CD4-positive, alpha-beta T cell treated with Interleukin-15 for 1 hour (primary cell): Measurements from ENCODE around the gene BAZ1B.
"Not testable (repeated sequence)": the region's sequence is repeated elsewhere in the genome, so short reads cannot be mapped to it uniquely, and the experiment has no call there.

ENCODE experiments used
- DNase-seq: peaks from one replicate; pipeline ENCODE4 v3.0.0-alpha.2; 2020

Gene BAZ1B

DNA sequence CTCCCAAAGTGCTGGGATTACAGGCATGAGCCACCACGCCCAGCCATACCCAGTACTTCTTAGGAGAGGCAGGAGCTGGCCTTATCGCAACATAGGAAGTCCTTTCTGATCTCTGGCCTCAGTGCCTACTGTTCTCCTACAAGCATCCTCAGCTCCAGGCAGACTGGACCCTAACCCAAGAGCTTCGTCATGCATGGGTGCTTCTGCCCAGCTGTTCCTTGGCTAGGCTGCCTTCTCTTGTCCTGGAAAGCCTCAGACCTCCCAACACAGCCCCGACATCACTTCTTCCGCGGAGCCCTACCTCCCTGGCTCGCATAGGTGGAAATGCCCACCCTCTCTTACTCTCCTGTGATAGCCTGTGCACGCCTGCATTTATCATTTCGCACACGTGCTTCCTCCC is 19.6 kb upstream of the BAZ1B start:
- DNase-seq = no peak

DNA sequence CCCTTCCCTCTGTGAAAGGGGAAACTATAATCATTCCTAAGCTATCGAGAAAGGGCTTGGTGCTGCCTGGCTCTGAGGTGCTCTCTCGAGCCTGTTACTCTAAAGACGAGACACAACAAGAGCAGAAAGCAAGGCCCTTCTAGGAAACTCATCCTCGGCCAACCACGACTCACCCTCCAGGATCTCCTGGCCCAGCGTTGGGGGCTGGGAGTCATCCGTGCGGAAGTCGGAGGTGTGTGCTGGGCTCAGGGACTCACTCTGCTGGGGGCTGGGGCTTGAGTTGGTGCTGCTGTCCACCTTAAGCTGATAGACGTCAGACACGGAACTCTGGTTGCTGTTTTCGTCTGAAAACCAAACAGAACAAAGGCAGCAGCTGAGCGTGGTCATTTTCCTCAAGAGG is 17.6 kb upstream of the BAZ1B start:
- no peak for DNase-seq

DNA sequence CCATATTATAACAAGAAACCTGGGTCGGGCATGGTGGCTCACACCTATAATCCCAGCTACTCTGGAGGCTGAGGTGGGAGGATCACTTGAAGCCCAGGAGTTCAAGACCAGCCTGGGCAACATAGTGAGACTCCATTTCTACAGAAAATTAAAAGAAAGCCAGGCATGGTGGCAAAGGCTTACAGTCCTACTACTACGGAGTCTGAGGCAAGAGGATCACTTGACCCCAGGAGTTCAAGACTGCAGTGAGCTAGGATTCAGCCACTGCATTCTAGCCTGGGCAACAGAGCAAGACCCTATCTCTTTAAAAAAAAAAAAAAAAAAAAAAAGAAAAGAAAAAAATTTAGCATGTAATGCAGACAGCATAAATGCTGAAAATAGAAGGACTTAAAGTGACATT is 16.4 kb upstream of the BAZ1B start:
- DNase-seq = not testable (repeated sequence)

DNA sequence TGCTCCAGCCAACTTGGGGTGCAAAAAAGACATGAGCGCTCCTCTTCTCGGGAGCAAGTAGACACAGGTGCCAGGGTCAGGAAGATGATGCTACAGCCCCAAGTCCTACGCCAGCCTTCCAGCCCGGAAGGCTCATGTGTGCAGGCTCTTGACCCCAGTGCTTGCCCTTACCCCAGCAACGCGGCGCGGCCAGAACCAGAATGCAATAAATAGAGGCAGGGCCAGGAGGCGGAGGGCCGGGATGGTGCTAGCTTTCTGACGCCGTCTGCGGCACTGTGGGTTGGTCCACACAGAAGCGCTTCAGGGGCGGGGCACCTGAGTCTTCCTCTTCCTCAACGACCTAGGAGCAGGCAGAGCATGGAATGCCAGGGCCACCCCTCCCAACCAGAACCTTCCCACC is 15.0 kb upstream of the BAZ1B start:
- DNase-seq = no peak

DNA sequence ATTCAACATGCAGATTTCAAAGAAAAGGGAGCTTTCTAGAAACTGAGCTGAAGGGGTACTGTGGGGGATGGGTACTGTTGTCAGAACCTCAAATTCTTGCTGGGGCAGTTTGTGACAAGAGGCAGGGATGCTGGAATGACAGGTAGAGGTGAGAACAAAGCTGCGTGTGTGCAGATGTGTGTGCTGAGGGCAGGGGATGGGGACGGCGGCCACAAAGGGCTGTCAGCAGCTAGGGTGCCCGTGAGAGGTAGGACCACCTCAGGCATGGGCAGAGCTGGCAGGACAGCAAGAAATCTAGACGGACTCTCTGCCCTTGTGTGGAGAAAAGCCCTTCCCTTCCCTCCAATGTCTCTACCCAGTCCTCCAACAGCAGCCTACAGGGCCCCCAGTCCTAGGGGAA is 14.4 kb upstream of the BAZ1B start:
- DNase-seq = no peak

DNA sequence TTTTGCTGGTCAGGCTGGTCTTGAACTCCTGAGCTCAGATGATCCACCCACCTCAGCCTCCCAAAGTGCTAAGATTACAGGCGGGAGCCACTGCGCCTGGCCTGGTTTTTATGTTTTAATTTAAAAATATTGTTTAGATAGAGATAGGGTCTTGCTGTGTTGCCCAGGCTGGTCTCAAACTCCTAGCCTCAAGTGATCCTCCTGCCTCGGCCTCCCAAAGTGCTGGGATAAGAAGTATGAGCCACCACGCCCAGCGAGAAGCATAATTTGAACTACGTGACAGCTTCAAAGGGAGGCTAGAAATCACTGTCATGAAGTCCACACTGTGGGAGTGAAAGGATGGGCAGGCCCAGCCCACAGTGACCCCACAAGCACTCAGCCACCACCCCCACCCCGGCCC is 13.8 kb upstream of the BAZ1B start:
- not testable (repeated sequence) for DNase-seq

DNA sequence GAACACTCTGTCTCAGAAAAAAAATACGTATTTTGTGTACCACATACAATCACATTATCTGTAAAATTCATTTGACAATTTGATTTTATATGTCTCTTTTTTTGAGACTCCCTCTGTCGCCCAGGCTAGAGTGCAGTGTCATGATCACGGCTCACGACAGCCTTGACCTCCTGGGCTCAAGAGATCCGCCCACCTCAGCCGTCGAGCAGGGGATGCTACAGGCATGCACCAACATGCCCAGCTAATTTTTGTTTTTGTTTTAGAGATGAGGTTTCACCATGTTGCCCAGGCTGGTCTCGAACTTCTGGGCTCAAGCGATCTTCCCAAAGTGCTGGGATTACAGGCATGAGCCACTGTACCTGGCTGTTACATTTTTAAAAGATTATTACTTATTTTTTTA is 11.6 kb upstream of the BAZ1B start:
- no peak for DNase-seq

DNA sequence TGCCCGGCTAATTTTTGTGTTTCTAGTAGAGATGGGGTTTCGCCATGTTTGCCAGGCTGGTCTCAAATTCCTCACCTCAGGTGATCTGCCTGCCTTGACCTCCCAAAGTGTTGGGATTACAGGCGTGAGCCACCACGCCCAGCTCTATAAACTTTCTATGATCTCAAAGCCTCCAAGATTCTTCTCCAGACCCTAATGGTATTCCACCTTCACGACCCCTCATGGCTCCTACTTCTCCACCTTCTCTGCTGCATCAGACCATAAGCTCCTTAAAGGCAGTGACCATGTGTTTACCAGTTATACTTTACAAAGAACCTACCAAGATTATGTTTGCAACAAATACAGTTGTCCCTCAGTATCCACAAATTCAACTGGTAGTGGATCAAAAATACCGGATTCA is 10.1 kb upstream of the BAZ1B start:
- DNase-seq = no peak

DNA sequence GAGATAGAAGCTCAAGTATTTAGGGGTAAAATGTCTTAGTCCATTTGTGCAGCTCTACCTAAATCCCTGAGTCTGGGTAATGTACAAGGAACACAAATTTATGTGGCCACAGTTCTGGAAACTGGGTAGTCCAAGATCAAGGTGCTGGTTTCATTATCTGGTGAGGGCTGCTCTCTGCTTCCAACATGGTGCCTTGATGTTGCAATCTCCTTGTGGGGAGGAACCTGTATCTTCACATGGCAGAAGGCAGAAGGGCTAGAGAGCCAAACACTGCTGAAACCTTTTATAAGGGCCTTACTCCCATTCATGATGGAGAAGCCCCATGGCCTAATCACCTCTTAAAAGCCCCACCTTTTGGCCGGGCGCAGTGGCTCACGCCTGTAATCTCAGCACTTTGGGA is 8.7 kb upstream of the BAZ1B start:
- no peak for DNase-seq

DNA sequence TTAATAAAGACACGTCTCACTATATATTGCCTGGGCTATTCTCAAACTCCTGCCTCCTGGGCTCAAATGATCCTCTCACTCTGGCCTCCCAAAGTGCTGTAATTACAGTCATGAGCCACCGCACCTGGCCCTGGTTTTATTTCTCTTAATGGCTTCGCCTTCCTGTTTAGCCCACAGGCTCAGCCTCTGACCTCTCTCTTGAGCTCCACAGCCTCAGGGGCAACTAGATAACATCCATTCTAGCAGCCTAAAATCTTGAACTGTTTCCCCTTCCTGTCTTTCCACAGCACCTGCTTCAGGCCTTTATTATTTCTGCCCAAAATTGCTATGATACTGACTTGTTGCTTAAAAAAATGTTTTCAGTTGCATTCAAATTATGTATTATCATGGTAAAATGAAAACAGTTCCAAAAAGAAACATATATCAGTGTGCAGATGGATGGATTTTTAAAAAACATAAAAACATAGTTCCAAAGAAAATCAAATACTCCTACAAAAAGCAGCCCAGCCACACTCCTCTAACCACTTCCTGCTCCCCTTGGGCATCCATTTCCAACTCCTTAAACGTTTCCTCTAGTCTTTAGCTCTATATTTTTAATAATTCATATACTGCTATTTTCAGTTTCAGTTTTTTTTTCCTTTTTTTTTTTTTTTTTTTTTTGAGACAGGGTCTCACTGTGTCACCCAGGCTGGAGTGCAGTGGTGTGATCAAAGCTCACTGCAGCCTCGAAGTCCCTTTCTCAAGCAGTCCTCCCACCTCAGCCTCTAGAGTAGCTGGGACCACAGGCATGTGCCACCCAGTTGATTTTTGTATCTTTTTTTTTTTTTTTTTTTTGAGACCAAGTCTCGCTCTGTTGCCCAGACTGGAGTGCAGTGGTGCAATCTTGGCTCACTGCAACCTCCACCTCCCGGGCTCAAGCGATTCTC is 5.1 kb upstream of the BAZ1B start:
- no peak for DNase-seq

DNA sequence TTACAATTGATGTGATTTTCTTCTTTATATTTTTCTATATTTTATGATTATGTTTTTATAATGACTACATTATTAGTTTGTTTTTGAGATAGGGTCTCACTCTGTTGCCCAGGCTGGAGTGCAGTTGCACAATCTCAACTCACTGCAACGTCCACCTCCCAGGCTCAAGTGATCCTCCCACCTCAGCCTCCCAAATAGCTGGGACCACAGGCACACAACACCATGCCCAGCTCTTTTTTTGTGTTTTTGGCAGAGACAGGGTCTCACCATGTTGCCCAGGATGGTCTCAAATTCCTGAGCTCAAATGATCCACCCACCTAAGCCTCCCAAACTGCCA is 4.0 kb upstream of the BAZ1B start:
- not testable (repeated sequence) for DNase-seq

DNA sequence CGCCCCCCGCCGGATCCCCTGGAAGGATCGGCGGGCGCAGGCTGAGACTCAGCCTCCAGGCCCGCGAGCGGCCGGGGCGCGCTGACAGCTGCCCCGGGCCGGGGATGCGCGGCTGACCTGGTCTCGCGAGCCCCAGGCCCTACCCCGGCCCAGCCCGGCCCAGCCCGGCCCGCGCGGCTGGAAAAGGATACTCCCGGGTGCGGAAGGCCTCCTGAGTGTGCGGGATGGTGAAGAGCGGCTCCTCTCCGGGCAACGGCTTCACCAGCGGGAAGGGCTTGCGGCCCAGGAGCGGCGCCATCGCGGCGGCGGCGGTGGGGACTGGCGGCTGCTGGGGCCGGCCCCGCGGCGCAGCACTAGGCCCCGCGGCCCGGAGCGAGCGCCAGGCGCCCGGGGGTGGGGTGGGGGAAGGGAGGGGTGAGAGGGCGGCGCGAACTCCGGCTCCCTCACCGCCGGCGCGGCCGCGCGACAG is 423 bp downstream of the BAZ1B start:
- no peak for DNase-seq

DNA sequence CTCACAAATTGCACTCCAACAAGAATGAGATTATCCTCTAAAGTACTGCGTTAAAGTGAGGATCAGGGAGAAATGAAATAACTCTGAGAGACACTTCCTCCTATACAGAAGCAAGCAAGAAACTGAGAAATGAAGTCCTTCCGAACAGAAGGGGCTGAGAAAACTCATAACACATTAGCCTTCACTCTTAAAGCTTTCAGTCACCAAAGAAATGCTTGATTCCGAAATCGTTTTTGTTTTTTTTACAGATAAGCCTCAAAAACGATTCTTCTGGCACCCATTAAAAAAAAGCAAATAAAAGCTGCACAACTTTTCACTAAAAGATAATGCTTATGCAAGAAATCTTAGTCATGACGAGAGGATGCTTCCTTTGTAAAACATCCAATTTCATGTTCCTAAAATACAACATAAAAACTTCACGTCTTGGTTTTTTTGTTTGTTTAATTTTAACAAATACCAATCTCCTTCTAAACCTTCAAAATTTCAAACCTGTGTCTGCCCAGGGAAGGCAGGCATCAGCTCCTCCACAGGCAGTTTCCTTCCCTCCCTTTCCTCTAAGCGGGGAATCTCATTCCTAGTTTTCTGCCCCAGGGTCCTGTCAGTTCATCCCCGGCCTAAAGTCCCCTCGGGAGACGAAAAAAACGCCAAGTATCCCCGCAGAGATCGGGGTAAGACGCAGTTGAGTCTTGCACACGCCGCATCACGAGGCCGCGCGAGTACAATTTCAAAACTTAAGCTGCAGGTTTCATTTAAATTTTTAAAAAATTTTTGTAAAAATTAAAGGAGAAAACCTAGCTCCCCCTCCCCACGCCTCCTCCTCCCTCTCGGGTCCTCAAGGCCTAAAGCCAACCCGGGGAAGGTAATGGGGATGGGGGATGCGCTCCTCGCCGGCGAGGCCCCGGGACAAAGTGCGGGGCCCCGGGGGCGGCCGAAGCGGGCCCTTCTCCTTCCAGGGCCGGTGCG is 1.1 kb downstream of the BAZ1B start:
- no peak for DNase-seq

DNA sequence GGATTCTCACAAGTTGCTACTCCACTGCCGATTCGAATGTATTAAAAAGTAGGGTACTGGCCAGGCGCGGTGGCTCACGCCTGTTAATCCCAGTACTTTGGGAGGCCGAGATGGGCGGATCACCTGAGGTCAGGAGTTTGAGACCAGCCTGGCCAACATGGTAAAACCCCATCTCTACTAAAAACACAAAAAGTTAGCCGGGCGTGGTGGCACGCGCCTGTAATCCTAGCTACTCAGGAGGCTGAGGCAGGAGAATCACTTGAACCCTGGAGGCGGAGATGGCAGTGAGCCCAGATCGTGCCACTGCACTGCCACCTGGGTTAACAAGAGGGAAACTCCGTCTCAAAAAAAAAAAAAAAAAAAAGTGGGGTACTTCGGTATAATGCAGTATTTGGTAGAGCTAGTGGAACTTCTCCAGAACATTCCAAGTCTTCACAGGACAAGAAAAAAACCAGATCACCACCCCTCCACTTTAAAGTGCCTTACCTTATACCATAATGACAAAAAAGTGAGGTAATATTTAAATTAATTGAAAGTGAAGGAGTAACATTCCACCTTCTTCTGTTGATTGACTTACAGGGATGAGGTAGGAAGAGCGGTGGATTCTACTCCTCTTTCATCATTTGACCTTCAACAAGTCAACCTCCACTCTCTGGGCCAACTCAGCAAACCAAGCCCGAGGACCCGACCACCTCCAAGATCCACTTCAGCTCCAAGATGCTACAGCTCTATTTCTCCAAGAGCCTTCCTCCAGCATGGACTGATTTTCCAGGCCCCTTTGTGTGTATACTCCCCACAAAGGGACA is 2.0 kb downstream of the BAZ1B start:
- DNase-seq = peak; percentile 37

DNA sequence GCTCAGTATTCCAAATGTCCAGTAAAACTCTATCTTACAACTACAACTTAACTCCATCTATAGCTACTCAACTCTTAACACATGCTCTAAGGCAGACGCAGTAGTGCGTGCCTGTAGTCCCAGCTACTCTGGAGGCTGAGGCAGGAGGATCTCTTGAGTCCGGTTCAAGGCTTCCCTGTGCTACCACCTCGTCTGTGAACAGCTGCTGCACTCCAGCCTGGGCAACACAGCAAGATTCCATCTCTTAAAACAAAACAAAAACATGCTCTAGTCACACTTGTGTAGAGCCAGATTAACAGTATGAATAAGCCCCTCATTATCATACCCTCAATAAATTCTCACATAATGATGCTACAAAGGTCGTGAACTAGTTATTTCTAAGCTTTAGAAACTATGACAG is 3.6 kb downstream of the BAZ1B start:
- DNase-seq = no peak

DNA sequence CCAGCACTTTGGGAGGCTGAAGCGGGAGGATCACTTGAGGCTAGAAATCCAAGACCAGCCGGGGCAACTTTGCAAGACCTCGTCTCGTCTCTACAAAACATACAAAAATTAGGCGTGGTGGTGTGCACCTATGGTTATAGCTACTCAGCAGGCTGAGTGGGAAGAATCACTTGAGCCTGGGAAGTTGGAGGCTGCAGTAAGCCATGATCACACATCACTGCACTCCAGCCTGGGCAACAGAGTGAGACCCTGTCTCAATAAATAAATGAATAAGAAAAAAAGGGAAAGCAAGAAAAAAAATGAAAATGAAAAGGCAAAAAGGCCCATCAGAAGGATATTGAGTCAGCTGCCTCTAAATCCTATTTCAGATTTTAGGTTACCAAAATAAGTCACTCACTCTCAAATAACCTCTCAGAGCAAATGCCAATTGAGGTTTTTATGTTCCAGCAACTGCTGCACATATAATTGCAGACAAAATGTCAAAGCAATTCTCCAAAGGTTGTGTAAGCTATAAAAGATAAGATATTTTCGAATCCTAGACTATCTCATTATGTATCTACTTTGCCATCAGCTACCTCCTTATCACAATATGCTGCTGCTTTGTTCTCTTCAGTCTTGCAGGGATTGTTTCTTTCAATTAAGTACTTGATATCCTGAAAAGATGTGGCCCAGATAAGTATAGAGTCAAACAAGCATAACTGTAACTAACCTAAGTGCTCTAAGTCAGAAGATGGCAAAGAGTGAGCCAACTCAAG is 4.7 kb downstream of the BAZ1B start:
- no peak for DNase-seq

DNA sequence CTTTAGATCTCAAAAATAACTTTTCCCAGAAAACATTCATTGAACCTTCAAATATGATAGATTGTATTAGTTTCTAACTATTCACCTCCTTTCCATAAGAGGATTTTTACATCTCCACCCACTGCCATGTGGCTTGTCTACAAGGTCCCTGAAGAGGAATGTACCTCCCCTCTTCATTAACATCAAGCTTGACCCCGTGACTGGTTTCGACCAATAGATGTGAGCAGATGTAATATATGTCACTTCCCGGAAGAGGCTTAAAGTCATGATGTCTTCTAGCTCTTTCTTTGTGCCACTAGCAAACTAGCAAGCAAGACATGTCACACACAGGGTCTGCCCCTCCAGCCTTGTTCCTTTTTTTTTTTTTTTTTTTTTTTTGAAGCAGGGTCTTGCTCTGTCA is 6.9 kb downstream of the BAZ1B start:
- DNase-seq = no peak

DNA sequence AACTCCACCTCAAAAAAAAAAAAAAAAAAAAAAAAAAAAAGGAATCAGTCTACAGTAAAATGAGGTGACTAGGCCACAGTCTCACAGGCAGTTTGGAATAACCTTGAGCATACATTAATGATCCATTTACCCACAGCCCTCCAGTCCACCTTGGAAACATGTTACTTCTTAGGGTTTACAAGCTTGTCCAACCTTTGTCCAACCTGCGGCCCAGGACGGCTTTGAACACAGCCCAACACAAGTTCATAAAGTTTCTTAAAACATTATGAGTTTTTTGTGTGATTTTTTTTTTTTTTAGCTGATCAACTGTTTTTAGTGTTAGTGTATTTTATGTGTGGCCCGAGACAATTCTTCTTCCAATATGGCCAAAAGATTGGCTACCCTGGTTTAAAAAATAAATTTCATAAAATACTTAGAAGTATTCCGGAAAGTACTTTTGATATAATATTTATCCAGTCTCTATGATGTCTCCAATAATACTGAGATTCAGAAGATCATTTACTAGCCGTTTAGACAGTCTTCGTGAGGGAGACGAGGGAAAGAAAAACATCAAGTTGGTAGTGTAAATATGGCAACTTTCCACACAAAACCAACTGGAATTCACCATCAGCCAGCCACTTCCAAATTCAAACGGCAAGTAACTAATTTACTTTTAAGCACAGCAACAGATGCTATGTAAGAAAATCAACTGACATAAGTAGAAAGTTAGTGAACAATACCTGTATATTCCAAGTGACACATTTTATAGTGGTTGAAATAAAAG is 9.9 kb downstream of the BAZ1B start:
- no peak for DNase-seq

DNA sequence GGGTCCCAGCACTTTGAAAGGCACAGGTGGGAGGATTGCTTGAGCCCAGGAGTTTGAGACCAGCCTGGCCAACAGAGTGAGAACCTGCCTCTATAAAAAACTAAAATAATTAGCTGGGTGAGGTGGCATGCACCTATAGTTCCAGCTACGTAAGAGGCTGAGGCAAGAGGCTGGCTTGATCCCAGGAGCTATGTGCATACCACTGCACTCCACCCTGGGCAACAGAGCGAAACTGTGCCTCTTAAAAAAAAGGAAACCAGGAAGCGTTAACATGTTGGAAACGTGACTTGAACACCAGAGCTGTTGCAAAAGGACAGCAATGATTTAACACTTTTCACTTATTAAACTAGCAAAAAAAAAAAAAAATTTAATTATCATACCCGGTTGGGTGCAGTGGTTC is 12.6 kb downstream of the BAZ1B start:
- no peak for DNase-seq

DNA sequence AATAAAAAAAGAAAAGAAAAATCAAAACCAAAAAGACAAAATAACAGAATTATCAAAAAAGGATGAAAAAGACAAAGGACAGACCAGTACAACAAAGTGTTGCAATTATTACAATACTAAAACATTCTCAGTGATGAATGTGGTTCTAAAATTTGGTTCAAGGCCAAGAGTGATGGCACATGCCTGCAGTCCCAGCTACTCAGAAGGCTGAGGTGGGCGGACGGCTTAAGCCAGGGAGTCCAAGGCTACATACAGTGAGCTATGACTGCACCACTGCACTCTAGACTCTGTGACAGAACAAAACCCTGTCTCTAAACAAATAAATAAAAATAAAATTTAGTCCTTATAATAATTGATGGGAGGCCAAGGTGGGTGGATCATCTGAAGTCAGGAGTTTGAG is 14.5 kb downstream of the BAZ1B start:
- DNase-seq = no peak

DNA sequence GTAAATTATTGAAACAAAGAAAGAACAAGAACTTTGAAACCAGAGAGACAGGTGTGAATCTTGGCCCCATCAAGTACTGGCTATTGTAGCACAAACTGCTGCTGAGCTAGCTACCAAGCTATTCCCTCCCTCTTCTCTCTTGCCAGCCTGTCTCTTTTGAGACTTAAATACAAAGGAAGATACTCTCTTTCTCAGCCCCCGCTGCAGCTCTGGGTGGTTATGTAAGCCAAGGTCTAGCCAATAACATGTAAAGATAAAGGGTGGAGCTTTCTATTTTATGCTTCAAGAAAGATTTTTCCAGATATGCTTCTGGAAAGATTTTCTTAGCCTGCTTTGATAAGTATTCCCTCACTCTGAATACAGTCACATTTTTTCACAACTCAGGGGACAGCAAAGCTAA is 17.2 kb downstream of the BAZ1B start:
- no peak for DNase-seq

DNA sequence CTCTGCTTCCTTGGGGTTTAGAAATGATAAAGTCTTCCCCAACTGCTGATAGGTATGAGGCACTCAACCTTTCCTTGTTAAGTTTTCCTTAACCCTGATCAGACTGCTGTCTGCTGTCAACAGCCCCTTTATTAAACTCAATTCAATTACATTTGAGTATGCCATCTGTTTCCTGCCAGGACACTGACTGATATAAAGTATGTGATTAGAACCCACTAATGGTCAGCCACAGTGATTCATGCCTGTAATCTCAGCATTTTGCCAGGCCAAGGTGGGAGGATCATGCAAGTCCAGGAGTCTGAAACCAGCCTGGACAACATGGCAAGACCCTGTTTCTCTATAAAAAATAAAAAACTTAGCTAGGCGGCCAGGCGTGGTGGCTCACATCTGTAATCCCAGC is 18.1 kb downstream of the BAZ1B start:
- no peak for DNase-seq
